ENCODE data around the gene MAG.

Gene MAG, protein sequence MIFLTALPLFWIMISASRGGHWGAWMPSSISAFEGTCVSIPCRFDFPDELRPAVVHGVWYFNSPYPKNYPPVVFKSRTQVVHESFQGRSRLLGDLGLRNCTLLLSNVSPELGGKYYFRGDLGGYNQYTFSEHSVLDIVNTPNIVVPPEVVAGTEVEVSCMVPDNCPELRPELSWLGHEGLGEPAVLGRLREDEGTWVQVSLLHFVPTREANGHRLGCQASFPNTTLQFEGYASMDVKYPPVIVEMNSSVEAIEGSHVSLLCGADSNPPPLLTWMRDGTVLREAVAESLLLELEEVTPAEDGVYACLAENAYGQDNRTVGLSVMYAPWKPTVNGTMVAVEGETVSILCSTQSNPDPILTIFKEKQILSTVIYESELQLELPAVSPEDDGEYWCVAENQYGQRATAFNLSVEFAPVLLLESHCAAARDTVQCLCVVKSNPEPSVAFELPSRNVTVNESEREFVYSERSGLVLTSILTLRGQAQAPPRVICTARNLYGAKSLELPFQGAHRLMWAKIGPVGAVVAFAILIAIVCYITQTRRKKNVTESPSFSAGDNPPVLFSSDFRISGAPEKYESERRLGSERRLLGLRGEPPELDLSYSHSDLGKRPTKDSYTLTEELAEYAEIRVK

GRCh38 chr19:35291916-35292315 is at the start of gene MAG:
Gene MAG (plus strand): TSS chr19:35292161. CDS start chr19:35295409, 3,248 bp downstream.
- H3K4me3 ChIP-seq: no peak within 1 kb of the TSS
- no peak for TF ChIP-seq CTCF (IDR thresholded peaks at IDR 0.05)
- no peak for DNase-seq (ENCODE audit: low spot score)
- no peak within 1 kb of the TSS for H3K27ac ChIP-seq

DNA sequence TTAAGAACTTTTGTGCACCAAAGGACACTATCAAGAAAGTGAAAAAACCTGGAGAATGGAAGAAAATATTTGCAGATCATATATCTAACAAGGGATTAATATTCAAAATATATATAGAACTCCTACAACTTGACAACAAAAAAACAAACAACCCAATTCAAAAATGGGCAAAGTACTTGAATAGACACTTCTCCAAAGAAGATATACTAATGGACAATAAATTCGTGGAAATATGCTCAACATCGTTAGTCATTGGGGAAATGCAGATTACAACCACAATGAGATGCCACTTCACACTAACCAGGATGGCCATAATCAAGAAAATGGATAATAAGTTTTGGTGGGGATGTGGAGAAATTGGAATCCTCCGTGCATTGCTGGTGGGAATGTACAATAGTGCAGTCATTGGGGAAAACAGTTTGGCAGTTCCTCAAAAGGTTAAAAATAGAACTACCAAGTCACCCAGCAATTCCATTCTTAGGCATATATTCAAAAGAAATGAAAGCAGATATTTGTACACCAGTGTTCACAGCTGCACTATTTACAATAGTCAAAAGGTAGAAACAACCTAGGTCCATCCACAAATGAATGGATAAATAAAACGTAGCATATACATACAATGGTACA is 45.4 kb upstream of the MAG start:
- no peak for DNase-seq (ENCODE audit: low spot score)
- H3K27ac ChIP-seq: no peak overlapping the region
- TF ChIP-seq CTCF (IDR thresholded peaks at IDR 0.05): no peak
- H3K4me3 ChIP-seq: no peak overlapping the region

- TF ChIP-seq CTCF (IDR thresholded peaks at IDR 0.05): no peak
- no peak for DNase-seq (ENCODE audit: low spot score)
- H3K27ac ChIP-seq: peak overlapping the region in 1 of 2 donors; percentile 70
- H3K4me3 ChIP-seq: peak overlapping the region; percentile 74
Measured at GRCh38 chr19:35247526-35248309, 44.2 kb upstream of the MAG start.

DNA sequence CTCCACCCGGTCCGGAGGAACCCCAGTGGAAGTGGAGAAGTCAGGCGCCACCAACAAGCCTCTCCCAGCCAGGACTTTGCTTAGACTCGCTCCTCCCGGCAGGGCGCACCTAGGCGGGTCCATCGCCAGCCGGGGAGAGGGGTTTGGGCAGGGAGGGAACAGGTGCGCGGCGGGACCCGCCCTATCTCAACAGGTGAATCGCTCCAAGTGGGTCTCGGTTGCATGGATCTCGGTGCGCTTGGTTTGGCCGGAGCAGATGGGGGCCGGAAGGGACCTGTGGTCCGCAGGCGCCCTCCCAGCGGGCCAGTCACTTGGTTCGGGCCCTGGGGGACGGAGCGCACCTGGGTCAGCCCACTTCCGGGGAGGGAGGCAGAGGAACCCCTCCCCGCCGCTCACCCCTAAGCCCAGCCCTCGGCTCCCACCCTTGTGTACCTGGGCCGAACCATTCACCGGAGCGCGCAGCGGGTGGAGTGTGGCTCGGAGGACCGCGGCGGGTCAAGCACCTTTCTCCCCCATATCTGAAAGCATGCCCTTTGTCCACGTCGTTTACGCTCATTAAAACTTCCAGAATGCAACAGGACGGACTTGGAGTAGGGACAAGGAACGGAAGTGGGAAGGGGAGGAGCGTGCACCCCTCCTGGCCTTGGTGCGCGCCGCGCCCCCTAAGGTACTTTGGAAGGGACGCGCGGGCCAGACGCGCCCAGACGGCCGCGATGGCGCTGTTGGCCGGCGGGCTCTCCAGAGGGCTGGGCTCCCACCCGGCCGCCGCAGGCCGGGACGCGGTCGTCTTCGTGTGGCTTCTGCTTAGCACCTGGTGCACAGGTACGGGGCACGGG is 43.4 kb upstream of the MAG start, which contains the start of gene LSR:
LSR (plus strand) TSS at position 693 of the 836 bp plus-strand sequence; CDS start at position 714, 21 bp downstream.
- no peak for TF ChIP-seq CTCF (IDR thresholded peaks at IDR 0.05)
- Histone ChIP-seq H3K27ac (peak within 1 kb of the TSS in 1 of 2 donors; percentile 70), H3K4me3 (peak within 1 kb of the TSS; percentile 74)
- DNase-seq (ENCODE audit: low spot score): no peak

GRCh38 chr19:35249146-35249847 is 42.7 kb upstream of the MAG start:
- H3K4me3 ChIP-seq: peak overlapping the region; percentile 74
- no peak for TF ChIP-seq CTCF (IDR thresholded peaks at IDR 0.05)
- H3K27ac ChIP-seq: peak overlapping the region in 1 of 2 donors; percentile 70
- no peak for DNase-seq (ENCODE audit: low spot score)

Data from coronary artery (tissue), 2 donors.